Spleen (tissue), 7 donors: ENCODE measurements around the gene SNRNP27.

Experiments
- POLR2A ChIP-seq, 3 donors: fragments of 450-650 bp; IDR thresholded peaks; one replicate each; pipeline ENCODE4 v1.5.1; 2017; ENCODE audit warnings: antibody characterized with exemption in 3 of 3, mild to moderate bottlenecking in 1 of 3
- POLR2AphosphoS5 ChIP-seq, 3 donors: sonication (generic); formaldehyde crosslinking; IDR thresholded peaks; one replicate each; pipeline ENCODE4 v1.5.1; 2017; ENCODE audit warnings: antibody characterized with exemption in 3 of 3
- TF ChIP-seq, protein P1 (sequence below), 11 experiments: fragments of 200-600 bp in 7 of 11; fragments of 450-650 bp in 4 of 11; sonication (generic) in 4 of 11; IDR thresholded peaks in 8 of 11; conservative IDR thresholded peaks in 3 of 11; 1 replicate in 7 of 11; 2 replicates in 4 of 11; pipeline versions ENCODE4 v1.4.0 to v1.8.0; 2016 to 2021; ENCODE audit warnings: antibody characterized with exemption in 11 of 11, inconsistent platforms in 4 of 11, mild to moderate bottlenecking in 1 of 11
- donor health status: DM: no; HTN: no; CAD: no; lungs with moderate emphysema.
- donor health status: DM: no; HTN: no; CAD: no.
- donor health status: DM: no; HTN: no; CAD: no.

DNA sequence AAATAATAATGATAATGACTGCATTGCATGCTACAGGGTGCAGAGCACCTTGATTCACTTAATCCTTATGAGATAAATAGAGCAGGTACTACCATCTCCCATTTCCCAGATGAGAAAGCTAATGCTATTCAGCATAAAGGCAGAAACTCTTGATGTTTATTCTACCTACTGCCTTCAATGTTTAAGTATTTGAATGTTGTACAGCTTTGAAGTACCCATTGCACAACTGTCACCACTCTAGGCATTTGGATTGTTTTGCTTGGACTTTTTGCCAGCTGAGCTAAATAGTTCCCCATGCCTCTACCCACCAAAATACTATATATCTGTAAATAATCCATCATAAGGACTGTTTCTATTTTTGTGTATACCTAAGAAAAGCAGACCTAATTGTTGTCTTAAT, 13.5 kb downstream of the SNRNP27 start:
- TF ChIP-seq POLR2AphosphoS5 (IDR thresholded peaks at IDR 0.05) (no peak), POLR2A (IDR thresholded peaks at IDR 0.05) (no peak)
- TF ChIP-seq, protein P1, sequence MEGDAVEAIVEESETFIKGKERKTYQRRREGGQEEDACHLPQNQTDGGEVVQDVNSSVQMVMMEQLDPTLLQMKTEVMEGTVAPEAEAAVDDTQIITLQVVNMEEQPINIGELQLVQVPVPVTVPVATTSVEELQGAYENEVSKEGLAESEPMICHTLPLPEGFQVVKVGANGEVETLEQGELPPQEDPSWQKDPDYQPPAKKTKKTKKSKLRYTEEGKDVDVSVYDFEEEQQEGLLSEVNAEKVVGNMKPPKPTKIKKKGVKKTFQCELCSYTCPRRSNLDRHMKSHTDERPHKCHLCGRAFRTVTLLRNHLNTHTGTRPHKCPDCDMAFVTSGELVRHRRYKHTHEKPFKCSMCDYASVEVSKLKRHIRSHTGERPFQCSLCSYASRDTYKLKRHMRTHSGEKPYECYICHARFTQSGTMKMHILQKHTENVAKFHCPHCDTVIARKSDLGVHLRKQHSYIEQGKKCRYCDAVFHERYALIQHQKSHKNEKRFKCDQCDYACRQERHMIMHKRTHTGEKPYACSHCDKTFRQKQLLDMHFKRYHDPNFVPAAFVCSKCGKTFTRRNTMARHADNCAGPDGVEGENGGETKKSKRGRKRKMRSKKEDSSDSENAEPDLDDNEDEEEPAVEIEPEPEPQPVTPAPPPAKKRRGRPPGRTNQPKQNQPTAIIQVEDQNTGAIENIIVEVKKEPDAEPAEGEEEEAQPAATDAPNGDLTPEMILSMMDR (IDR thresholded peaks at IDR 0.05 in 8 of 11, conservative IDR thresholded peaks at IDR 0.05 in 3 of 11) = no peak
